ENCODE measurements around the gene TRDN.
"Not testable (repeated sequence)": the region's sequence is repeated elsewhere in the genome, so short reads cannot be mapped to it uniquely, and the experiment has no call there.

The TRDN gene

DNA sequence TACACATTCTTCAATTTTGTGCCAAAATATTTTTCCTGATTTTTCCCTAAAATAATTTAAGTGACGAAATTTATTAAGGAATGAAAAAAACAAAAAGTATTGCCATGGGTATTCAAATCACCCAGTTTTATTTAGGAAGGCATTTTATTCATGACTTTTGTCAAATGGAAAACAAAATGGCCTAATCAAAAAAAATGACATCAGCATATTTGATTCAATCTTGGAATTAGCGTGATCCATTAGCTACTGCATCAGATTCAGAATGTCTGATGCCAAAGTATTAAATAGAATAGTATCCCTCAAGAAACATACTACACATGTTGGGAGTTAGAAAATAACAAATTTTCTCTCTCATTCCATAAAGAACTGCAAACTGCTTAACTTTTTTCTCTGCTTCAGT is 129.2 kb downstream of the TRDN start:
- no peak for DNase-seq (ENCODE audit: low spot score)

GRCh38 chr6:123503619-123504018 is 133.1 kb downstream of the TRDN start:
- DNase-seq (ENCODE audit: low spot score), result no peak

GRCh38 chr6:123497025-123497424 is 139.7 kb downstream of the TRDN start:
- no peak for DNase-seq (ENCODE audit: low spot score)

DNA sequence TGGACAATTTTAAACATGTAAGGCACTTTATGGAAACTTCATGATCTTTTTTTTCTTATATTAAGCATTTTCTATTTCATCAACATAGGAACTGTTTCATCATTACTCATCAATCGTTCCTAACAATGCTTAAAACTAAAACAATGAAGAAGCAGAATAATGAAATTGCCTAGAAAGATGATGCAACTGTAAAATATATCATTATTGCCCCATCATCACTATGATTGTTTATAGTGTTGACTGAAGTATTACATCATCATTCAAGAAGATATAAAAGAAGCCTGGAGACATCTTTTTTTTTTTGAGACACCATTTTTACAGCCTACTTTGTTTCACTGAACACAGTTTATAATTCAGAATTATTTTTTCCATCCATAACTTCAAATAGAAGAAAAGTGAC is 147.2 kb downstream of the TRDN start:
- no peak for DNase-seq (ENCODE audit: low spot score)

DNA sequence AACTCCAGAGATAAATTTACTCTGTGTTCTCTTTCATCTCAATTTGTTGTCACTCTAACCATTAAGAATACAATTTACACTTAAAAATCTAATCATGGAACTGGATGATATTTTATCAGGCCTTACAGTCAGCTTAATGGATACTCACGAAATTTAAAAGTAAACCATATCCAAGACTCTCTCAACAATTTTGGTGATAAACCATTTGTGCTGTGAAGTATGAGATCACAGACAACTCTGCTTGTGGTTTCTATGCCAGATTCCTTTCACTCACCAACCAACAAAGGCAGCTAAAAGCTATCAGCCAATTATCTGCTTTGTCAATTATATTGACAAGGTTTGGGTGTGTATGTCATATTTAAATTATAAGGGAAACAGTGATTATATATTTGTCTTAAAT is 155.8 kb downstream of the TRDN start:
- no peak for DNase-seq (ENCODE audit: low spot score)

DNA sequence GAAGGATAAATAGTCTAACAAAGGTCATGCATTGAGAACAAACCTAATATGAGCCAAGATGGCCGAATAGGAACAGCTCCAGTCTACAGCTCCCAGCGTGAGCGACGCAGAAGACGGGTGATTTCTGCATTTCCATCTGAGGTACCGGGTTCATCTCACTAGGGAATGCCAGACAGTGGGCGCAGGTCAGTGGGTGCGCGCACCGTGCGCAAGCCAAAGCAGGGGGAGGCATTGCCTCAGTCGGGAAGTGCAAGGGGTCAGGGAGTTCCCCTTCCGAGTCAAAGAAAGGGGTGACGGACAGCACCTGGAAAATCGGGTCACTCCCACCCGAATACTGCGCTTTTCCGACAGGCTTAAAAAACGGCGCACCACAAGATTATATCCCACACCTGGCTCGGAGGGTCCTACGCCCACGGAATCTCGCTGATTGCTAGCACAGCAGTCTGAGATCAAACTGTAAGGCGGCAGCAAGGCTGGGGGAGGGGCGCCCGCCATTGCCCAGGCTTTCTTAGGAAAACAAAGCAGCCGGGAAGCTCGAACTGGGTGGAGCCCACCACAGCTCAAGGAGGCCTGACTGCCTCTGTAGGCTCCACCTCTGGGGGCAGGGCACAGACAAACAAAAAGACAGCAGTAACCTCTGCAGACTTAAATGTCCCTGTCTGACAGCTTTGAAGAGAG is 164.6 kb downstream of the TRDN start:
- DNase-seq (ENCODE audit: low spot score), result not testable (repeated sequence)

GRCh38 chr6:123467392-123467791 is 169.4 kb downstream of the TRDN start:
- DNase-seq (ENCODE audit: low spot score), result no peak

DNA sequence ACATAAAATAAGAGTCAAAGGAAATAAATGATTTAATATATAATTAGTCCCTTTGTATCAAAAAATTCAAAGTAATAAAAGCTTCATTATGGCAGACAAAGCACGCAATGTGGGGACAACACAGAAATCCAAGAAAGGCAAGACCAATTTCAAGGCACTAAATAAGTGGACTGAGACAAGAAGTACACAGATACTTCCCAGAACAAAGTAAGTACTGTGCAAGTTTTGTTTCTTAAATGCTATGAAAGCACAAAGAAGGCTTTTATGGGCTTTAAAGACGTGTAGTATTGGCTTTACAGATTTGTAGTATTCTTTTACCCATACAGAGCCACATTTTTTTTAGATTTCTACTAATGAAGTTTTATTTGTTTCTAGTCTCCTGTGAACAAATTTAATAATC is 174.6 kb downstream of the TRDN start:
- DNase-seq (ENCODE audit: low spot score), result peak; percentile 56

DNA sequence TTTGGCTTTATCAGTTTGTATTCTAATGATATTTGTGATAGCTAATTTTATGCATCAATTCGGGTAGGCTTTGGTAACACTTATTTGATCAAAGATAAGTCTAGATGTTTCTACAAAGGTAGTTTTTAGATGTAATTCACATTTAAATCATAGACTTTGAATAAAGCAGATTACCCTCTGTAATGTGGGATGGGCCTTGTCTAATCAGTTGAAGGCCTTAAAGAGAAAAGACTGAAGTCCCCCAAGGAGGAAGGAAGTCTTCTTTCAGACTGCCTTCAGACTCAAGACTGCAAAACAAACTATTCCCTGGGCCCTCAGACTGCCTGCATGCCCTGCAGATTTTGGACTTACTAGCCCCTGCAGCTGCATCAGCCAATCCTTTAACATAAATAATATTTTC is 178.5 kb downstream of the TRDN start:
- no peak for DNase-seq (ENCODE audit: low spot score)

DNA sequence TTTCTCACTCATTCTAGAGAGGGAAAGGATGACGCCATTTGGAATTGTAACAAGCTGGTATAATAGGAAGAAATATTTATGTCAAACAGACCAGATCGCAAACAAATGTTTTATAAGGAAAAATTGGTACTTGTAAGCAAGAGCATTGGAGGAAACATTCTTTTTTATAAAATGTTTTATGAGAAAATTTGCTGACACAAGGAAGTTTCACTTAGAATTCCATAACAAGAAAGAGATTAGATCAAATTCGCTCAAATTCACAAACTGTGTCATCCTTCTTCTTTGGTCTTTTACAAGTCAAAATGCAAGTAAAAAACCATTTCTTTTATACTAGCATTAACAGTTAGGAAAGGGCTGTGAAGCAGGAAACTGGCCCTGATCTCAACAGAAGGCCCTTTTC is 179.9 kb downstream of the TRDN start:
- DNase-seq (ENCODE audit: low spot score), result no peak

- DNase-seq (ENCODE audit: low spot score), result no peak
These were observed 182.3 kb downstream of the TRDN start for GRCh38 chr6:123454448-123454847.

- not testable (repeated sequence) for DNase-seq (ENCODE audit: low spot score)
These were observed 183.7 kb downstream of the TRDN start for GRCh38 chr6:123453071-123453470.

GRCh38 chr6:123448306-123448884 is 188.4 kb downstream of the TRDN start:
- no peak for DNase-seq (ENCODE audit: low spot score)

DNA sequence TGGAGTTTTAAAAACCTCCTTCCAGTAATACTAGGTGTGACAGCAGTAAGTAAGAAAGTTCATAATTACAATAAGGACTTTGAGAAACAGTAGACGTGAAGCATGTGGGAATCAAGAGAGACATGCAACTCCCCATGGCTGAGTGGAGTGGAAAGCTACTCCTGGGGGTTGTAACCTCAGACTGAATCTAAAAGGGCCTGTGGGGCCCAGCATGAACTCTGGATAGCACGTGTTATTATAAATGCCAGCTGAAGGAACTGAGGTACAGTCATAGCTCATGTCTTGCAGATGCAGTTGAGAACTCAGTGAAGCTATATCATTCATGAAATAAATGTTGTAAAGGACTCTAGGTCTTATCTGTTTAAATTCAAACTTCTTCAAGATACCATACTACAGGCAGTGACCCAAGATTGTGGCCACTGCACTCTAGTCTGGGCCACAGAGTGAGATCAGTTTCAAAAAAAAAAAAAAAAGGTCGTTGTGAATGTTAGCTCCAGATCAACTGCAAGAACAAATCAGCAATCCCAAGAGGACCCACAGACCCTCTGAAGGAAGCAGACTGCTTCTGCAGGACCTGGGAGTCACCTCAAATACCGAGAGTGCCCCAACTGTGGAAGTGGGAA is 189.3 kb downstream of the TRDN start:
- no peak for DNase-seq (ENCODE audit: low spot score)

DNA sequence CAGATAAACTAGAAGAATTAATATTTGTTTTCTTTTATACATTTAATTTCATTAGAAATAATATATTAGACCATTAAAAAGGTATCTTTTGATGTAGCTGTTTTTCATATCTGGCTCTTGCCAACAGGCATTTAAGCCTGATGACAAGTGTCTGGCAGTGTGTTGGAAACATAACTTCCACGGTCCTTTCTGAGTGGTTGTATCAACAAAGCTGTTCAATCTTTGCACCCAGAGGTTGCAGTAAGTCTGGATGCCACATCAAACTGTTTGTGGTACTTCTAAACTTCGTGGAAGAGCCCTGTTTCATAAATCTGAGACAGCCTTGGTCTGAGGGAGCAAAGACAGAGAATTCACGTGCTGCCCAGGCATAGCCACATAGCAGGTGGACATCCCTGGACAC is 197.4 kb downstream of the TRDN start:
- no peak for DNase-seq (ENCODE audit: low spot score)

GRCh38 chr6:123434186-123434585 is 202.6 kb downstream of the TRDN start:
- DNase-seq (ENCODE audit: low spot score), result no peak

- no peak for DNase-seq (ENCODE audit: low spot score)
These were observed 205.8 kb downstream of the TRDN start for GRCh38 chr6:123430970-123431369.

- DNase-seq (ENCODE audit: low spot score), result no peak
These were observed 209.7 kb downstream of the TRDN start for GRCh38 chr6:123427008-123427407.

GRCh38 chr6:123423130-123423529 is 213.6 kb downstream of the TRDN start:
- DNase-seq (ENCODE audit: low spot score), result no peak

- no peak for DNase-seq (ENCODE audit: low spot score)
These were observed 216.2 kb downstream of the TRDN start for GRCh38 chr6:123420512-123420911.

GRCh38 chr6:123418071-123418470 is 218.7 kb downstream of the TRDN start:
- DNase-seq (ENCODE audit: low spot score), result no peak

GRCh38 chr6:123417535-123417934 is 219.2 kb downstream of the TRDN start:
- DNase-seq (ENCODE audit: low spot score), result no peak

DNA sequence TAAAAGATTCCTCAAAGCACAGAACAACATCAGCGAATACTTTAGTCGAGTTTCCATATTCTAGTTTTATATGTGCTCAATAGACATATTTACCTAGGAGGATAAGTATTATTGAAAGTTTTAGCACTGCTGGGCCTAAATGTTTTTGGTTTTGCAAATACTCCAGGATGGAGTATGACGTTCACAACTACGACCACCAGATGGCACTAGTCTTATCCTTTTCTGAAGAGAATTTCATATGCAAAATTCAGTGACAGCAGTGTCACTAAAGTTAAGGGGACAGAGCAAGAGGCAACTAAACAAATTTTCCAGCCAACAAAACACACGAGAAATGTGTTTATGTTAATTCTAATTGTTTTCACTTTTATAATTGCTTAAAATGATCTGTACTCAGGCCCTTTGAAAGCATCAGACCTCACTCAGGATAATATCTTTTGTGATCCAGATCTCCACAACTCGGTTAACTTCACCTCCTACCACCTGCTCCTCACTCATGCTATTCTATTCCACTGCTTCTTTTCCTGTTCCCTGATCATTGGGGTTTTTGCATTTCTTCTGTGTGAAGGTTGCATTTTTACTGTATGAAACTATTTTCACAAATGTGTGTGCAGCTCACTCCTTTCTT is 220.8 kb downstream of the TRDN start:
- DNase-seq (ENCODE audit: low spot score), result no peak
